GM23248 (cell line): Measurements from ENCODE around the gene MTA3. TPM values are rescaled to one million over a fixed set of nuclear protein-coding genes. Genes with fewer than 3 reads are reported as not detected.

Experiments used
- DNase-seq: peaks from one replicate; pipeline ENCODE4 v3.0.0-alpha.2; 2015
- H2AFZ ChIP-seq: fragments of 200-600 bp; sonication (generic); 2 replicates; pipeline ENCODE4 v1.6.1; 2016; ENCODE audit warnings: antibody characterized with exemption
- H3F3A ChIP-seq: fragments of 200-600 bp; sonication (generic); 2 replicates; pipeline ENCODE4 v1.6.1; 2016; ENCODE audit warnings: mild to moderate bottlenecking, antibody characterized with exemption, mixed run types; ENCODE audit not compliant: insufficient read depth
- H3K27ac ChIP-seq: fragments of 200-600 bp; sonication (generic); 2 replicates; pipeline ENCODE4 v1.5.1; 2016; ENCODE audit warnings: mild to moderate bottlenecking
- H3K27me3 ChIP-seq: fragments of 200-600 bp; sonication (generic); replicated peaks from 2 replicates; pipeline ENCODE4 v1.6.1; 2016; ENCODE audit warnings: mild to moderate bottlenecking; ENCODE audit not compliant: insufficient read depth
- H3K36me3 ChIP-seq: fragments of 200-600 bp; sonication (generic); 2 replicates; pipeline ENCODE4 v1.6.1; 2016; ENCODE audit warnings: low read depth, mild to moderate bottlenecking
- H3K4me1 ChIP-seq: fragments of 200-600 bp; sonication (generic); 2 replicates; pipeline ENCODE4 v1.6.1; 2016; ENCODE audit warnings: mild to moderate bottlenecking; ENCODE audit not compliant: insufficient read depth
- H3K4me2 ChIP-seq: fragments of 200-600 bp; sonication (generic); one replicate; pipeline ENCODE4 v1.6.1; 2016; ENCODE audit warnings: mild to moderate bottlenecking; ENCODE audit not compliant: unreplicated experiment
- H3K4me3 ChIP-seq: fragments of 200-600 bp; sonication (generic); 2 replicates; pipeline ENCODE4 v1.5.1; 2016; ENCODE audit warnings: mild to moderate bottlenecking
- H3K79me2 ChIP-seq: fragments of 200-600 bp; sonication (generic); 2 replicates; pipeline ENCODE4 v1.6.1; 2016; ENCODE audit warnings: mild to moderate bottlenecking; ENCODE audit not compliant: insufficient read depth
- H3K9ac ChIP-seq: fragments of 200-600 bp; sonication (generic); 2 replicates; pipeline ENCODE4 v1.6.1; 2016; ENCODE audit warnings: mild to moderate bottlenecking
- H3K9me2 ChIP-seq: fragments of 200-600 bp; sonication (generic); 2 replicates; pipeline ENCODE4 v1.6.1; 2016; ENCODE audit warnings: mixed run types, mild to moderate bottlenecking, moderate library complexity; ENCODE audit not compliant: insufficient read depth
- H3K9me3 ChIP-seq: fragments of 200-600 bp; sonication (generic); one replicate; pipeline ENCODE4 v1.6.1; 2017; ENCODE audit warnings: low read depth
- H4K20me1 ChIP-seq: fragments of 200-600 bp; sonication (generic); 2 replicates; pipeline ENCODE4 v1.6.0; 2016; ENCODE audit not compliant: insufficient read depth
- EZH2 ChIP-seq: fragments of 200-600 bp; sonication (generic); IDR thresholded peaks from 2 replicates; pipeline ENCODE4 v1.6.1; 2018; ENCODE audit warnings: antibody characterized with exemption, mild to moderate bottlenecking; ENCODE audit not compliant: insufficient read depth, poor library complexity, severe bottlenecking
- EZH2phosphoT487 ChIP-seq: fragments of 200-600 bp; sonication (generic); IDR thresholded peaks from 2 replicates; pipeline ENCODE4 v1.6.1; 2018; ENCODE audit warnings: antibody characterized with exemption, moderate library complexity, mild to moderate bottlenecking, low read depth; ENCODE audit not compliant: insufficient read depth
- WGBS, 2 experiments: methylation state at CpG; one replicate each; pipeline ENCODE4 v1.1.6; 2015 to 2017; ENCODE audit warnings: low lambda C conversion rate in 2 of 2, low coverage in 1 of 2; ENCODE audit errors: missing lambda C conversion rate in 2 of 2; 5-methylcytosine and 5-hydroxymethylcytosine counted together
- in situ Hi-C: fragments of 300-500 bp; cut with MboI; formaldehyde crosslinking; loops from 2 replicates; pipeline ENCODE4 v1.15.0; 2020
- polyA plus RNA-seq: library from polyadenylated mRNA; unstranded; fragments of >200 nt; fragmentation: Nextera tagmentation; extraction: Ambion mirVana; gene quantifications from 2 replicates; pipeline ENCODE4 v1.2.1, GENCODE V29; 2016
- total RNA-seq: library from RNA; depleted of rRNA; stranded (reverse); fragments of >200 nt; shearing (Covaris generic); gene quantifications from 2 replicates; pipeline ENCODE4 v1.2.3, GENCODE V29; 2014

The MTA3 gene
- total and polyA plus RNA-seq, 2 experiments from 2014 or later, result 25.7 to 29.7 TPM

- H3K4me1 ChIP-seq, result no peaks in the 10 kb centered on the region
- H3K9me3 ChIP-seq, result no peaks in the 10 kb centered on the region
- no peaks in the 10 kb centered on the region for H3K36me3 ChIP-seq
- H3K27me3 ChIP-seq, result no peaks in the 10 kb centered on the region
- no peak overlapping the region for H3K27ac ChIP-seq
- no peak overlapping the region for H3K4me2 ChIP-seq
- DNase-seq, result no peak
- no peak overlapping the region for H3K9ac ChIP-seq
- 78 to 83% methylated on average over 9 of the region's 9 CpGs for WGBS, 2 experiments
- TF ChIP-seq EZH2phosphoT487 (no peak), EZH2 (no peak)
- no peaks in the 10 kb centered on the region for H3K79me2 ChIP-seq
- H3F3A ChIP-seq, result no peaks in the 10 kb centered on the region
- no peak overlapping the region for H3K4me3 ChIP-seq
- no peak overlapping the region for H2AFZ ChIP-seq
- H3K9me2 ChIP-seq, result no peaks in the 10 kb centered on the region
- in situ Hi-C loops, result no loop called here
- H4K20me1 ChIP-seq, result no peaks in the 10 kb centered on the region
Observed at GRCh38 chr2:42545841-42546390, 22.5 kb upstream of the MTA3 start.

- in situ Hi-C loops, result no loop called here
- Histone ChIP-seq H3K4me1 (no peaks in the 10 kb centered on the region), H4K20me1 (no peaks in the 10 kb centered on the region), H3K79me2 (no peaks in the 10 kb centered on the region), H3K27ac (no peak overlapping the region), H3K4me3 (no peak overlapping the region), H3K36me3 (no peaks in the 10 kb centered on the region), H3K9me2 (no peaks in the 10 kb centered on the region), H3K9me3 (no peaks in the 10 kb centered on the region), H3K4me2 (no peak overlapping the region), H3K9ac (no peak overlapping the region), H2AFZ (no peak overlapping the region), H3K27me3 (no peaks in the 10 kb centered on the region), H3F3A (no peaks in the 10 kb centered on the region)
- 39 to 40% methylated on average over 9 of the region's 9 CpGs for WGBS, 2 experiments
- DNase-seq, result no peak
- TF ChIP-seq EZH2phosphoT487 (no peak), EZH2 (no peak)
Observed at GRCh38 chr2:42547014-42547413, 21.4 kb upstream of the MTA3 start.

DNA sequence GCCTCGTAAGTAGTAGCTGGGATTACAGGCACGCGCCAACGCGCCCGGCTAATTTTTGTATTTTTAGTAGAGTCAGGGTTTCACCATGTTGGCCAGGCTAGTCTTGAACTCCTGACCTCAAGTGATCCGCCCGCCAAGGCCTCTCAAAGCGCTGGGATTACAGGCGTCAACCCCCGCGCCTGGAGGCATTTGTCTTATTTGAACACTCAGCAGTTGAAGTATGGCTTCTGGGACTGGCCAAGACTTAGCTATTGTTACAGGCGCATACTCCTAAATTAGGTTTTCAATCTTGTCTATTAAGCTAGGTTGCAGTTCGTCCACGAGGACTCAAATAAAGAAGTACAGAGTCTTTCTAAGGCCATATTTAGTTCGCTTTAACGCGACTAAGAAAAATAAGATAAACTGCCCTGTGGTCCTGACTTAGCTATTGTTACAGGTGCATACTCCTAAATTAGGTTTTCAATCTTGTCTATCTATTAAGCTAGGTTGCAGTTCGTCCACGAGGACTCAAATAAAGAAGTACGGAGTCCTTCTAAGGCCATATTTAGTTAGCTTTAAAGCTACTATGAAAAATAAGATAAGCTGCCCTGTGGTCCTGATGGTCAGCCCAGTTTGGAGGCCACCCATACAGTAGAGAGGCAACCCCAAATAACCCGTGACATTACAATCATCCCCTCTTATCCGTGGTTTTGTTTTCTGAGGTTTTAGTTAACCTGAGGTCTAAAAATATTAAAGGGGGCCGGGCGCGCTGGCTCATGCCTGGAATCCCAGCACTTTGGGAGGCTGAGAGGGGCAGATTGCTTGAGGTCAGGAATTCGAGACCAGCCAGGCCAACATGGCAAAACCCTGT is 20.8 kb upstream of the MTA3 start:
- H3K9me3 ChIP-seq, result no peaks in the 10 kb centered on the region
- 90 to 93% methylated on average over 27 of the region's 27 CpGs for WGBS, 2 experiments
- no peak for DNase-seq
- TF ChIP-seq EZH2 (no peak), EZH2phosphoT487 (no peak)
- H3K27ac ChIP-seq, result no peak overlapping the region
- no peak overlapping the region for H3K4me3 ChIP-seq
- no peak overlapping the region for H2AFZ ChIP-seq
- no peaks in the 10 kb centered on the region for H3F3A ChIP-seq
- in situ Hi-C loops, result no loop called here
- no peaks in the 10 kb centered on the region for H4K20me1 ChIP-seq
- H3K4me1 ChIP-seq, result no peaks in the 10 kb centered on the region
- H3K9ac ChIP-seq, result no peak overlapping the region
- no peaks in the 10 kb centered on the region for H3K36me3 ChIP-seq
- no peaks in the 10 kb centered on the region for H3K9me2 ChIP-seq
- no peaks in the 10 kb centered on the region for H3K79me2 ChIP-seq
- no peaks in the 10 kb centered on the region for H3K27me3 ChIP-seq
- H3K4me2 ChIP-seq, result no peak overlapping the region

DNA sequence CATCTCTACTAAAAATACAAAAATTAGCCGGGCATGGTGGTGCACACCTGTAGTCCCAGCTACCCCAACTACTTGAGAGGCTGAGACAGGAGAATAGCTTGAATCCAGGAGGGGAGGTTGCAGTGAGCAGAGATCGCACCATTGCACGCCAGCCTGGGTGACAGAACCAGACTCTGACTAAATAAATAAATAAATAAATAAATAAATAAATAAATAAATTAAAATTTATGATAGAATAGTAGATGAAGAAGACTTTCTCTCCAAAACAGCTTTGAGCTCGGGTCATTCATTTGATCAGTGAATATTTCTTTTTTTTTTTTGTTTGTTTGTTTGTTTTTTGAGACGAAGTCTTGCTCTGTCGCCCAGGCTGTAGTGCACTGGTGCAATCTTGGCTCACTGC is 17.6 kb upstream of the MTA3 start:
- Histone ChIP-seq H3K4me2 (no peak overlapping the region), H3K27ac (no peak overlapping the region), H3K4me3 (no peak overlapping the region), H3K9me2 (no peaks in the 10 kb centered on the region), H3K36me3 (no peaks in the 10 kb centered on the region), H2AFZ (no peak overlapping the region), H3K27me3 (no peaks in the 10 kb centered on the region), H3K79me2 (no peaks in the 10 kb centered on the region), H3F3A (no peaks in the 10 kb centered on the region), H3K9ac (no peak overlapping the region), H3K4me1 (no peaks in the 10 kb centered on the region), H4K20me1 (no peaks in the 10 kb centered on the region), H3K9me3 (no peaks in the 10 kb centered on the region)
- in situ Hi-C loops, result no loop called here
- no peak for DNase-seq
- WGBS, 2 experiments, result 76 to 79% methylated on average over 6 of the region's 6 CpGs
- no peak for TF ChIP-seq EZH2
- no peak for TF ChIP-seq EZH2phosphoT487
